T-helper 17 cell (primary cell): ENCODE data around the gene TBC1D1. TPM values are rescaled to one million over a fixed set of nuclear protein-coding genes. Genes with fewer than 3 reads are reported as not detected.

Source experiments
- ATAC-seq: fragments of 150-1000 bp; cut with Tn5 transposase; 2 replicates; pipeline ENCODE4 v1.10.0; 2021; ENCODE audit warnings: mild to moderate bottlenecking, moderate library complexity
- DNase-seq, 3 donors: peaks; one replicate each; pipeline versions ENCODE4 v3.0.0 to v3.0.0-alpha.2; 2020 to 2021
- H3K9me3 ChIP-seq: one replicate; pipeline ENCODE4 v1.7.0; 2013; ENCODE audit warnings: low read length, mild to moderate bottlenecking; ENCODE audit not compliant: control insufficient read depth, poor library complexity, severe bottlenecking
- H3K27ac Mint-ChIP-seq: one replicate; pipeline ENCODE4 v1.8.0; 2022; ENCODE audit warnings: mild to moderate bottlenecking, moderate library complexity, mixed read lengths
- H3K27me3 Mint-ChIP-seq: one replicate; pipeline ENCODE4 v1.8.0; 2022; ENCODE audit warnings: mixed read lengths
- H3K36me3 Mint-ChIP-seq: one replicate; pipeline ENCODE4 v1.8.0; 2022; ENCODE audit warnings: low read depth, mixed read lengths
- H3K4me1 Mint-ChIP-seq: one replicate; pipeline ENCODE4 v1.8.0; 2022; ENCODE audit warnings: mild to moderate bottlenecking, mixed read lengths
- H3K4me3 Mint-ChIP-seq: one replicate; pipeline ENCODE4 v1.8.0; 2022; ENCODE audit warnings: mild to moderate bottlenecking, moderate library complexity, mixed read lengths
- total RNA-seq, 4 donors: library from RNA in 2 of 4; stranded (reverse) in 2 of 4; gene quantifications; one replicate each; pipeline ENCODE4 v1.2.3 and lab custom pipeline; 2022 to 2026

TBC1D1 gene
- total RNA-seq, 2 donors from 2014 or later, result 45.5 to 51.1 TPM

DNA sequence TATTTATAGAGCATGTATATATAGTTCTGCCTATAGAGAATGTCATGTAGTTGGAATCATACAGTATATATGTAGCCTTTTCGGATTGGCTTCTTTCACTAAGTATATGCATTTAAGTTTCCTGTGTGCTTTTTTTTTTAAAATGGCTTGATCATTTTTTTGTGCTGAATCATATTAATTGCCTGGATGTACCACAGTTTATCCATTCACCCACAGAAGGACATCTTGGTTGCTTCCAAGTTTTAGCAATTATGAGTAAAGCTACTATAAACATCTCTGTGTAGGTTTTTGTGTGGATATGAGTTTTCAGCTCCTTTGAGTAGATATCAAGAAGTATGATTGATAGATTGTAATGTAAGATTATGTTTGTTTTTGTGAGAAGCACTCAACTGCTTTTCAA, 93.1 kb downstream of the TBC1D1 start:
- ATAC-seq (no peak), DNase-seq (no peak)
- no peaks in the 10 kb centered on the region for H3K9me3 ChIP-seq
- H3K27me3 Mint-ChIP-seq, result no peaks in the 10 kb centered on the region
- H3K27ac Mint-ChIP-seq, result no peak overlapping the region
- H3K4me1 Mint-ChIP-seq, result peaks cover 22% of the 10 kb centered on the region
- H3K4me3 Mint-ChIP-seq, result no peak overlapping the region
- no peaks in the 10 kb centered on the region for H3K36me3 Mint-ChIP-seq

GRCh38 chr4:37985730-37986275, 94.9 kb downstream of the TBC1D1 start:
- Mint-ChIP-seq H3K27ac (no peak overlapping the region), H3K36me3 (peaks cover 3% of the 10 kb centered on the region), H3K27me3 (no peaks in the 10 kb centered on the region), H3K4me3 (no peak overlapping the region), H3K4me1 (peaks cover 27% of the 10 kb centered on the region)
- no peaks in the 10 kb centered on the region for H3K9me3 ChIP-seq
- ATAC-seq, result no peak
- DNase-seq, result no peak

- no peak for DNase-seq
- H3K4me3 Mint-ChIP-seq, result no peak overlapping the region
- no peak for ATAC-seq
- peaks cover 11% of the 10 kb centered on the region for H3K4me1 Mint-ChIP-seq
- H3K9me3 ChIP-seq, result no peaks in the 10 kb centered on the region
- H3K27me3 Mint-ChIP-seq, result no peaks in the 10 kb centered on the region
- peaks cover 6% of the 10 kb centered on the region for H3K36me3 Mint-ChIP-seq
- no peak overlapping the region for H3K27ac Mint-ChIP-seq
These were observed 97.8 kb downstream of the TBC1D1 start for GRCh38 chr4:37988670-37989069.

DNA sequence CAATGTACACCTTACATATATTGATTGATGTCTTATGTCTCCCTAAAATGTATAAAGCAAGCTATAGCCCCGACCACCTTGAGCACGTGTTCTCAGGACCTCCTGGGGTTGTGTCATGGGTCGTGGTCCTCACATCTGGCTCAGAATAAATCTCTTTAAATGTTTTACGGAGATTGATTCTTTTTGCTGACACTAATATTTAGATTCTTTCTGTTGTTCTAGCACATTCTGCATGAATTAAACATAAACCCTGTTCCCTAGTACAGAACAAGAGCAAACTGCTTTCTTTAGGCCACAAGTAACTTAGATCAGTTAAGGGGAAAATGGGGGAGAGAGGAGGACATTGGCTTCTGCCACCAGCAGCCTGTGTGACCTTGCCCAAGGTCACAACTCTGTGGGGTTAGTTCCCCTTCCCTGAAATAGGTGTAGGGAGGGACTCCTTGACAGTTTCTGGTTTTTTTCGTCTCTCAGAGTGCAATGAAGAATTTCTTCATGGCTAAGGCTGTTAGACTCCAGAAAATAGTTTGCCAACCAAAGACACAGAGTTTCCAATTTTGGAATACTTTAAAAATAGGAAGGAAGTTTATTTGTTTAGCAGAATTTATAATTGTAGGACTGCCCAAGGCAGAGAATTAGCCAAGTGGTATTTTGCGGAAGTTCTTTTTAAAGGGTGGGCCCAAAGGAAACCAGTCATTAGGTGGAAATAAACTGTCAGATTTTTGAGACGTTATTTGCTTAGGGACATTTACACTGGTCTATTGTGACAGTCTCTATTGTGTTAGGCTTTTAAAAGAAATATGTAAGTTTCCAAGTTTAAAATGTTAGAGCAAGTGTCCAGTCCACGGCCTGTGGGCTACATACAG, 98.7 kb downstream of the TBC1D1 start:
- no peak overlapping the region for H3K4me3 Mint-ChIP-seq
- peaks cover 6% of the 10 kb centered on the region for H3K36me3 Mint-ChIP-seq
- H3K9me3 ChIP-seq, result no peaks in the 10 kb centered on the region
- peaks cover 15% of the 10 kb centered on the region for H3K4me1 Mint-ChIP-seq
- no peak overlapping the region for H3K27ac Mint-ChIP-seq
- ATAC-seq, result peak; percentile 35
- H3K27me3 Mint-ChIP-seq, result no peaks in the 10 kb centered on the region
- DNase-seq, result no peak

DNA sequence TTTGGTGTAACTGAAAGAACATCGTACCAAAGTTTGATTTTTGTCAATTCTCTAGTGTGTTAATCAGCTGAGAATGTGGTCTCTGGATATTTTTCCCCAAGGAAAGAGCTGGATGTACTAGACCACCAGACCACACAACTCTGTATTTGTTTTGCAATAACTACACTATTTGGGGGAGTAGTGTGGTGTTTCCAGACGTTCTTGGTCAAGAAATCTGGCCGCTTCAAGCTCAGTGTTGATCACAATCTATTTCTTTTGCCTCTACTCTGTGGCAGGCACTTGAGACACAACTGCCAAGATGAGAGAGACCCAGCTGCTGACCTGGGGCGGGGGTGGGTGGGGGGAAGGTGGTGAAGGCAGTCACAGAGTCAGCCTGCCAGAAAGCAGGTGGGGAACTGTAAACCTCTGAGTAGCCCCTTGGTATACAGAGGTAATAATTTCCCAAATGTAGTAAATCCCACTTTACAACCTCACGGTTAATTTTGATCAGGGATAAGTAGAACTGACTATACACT, 99.9 kb downstream of the TBC1D1 start:
- H3K36me3 Mint-ChIP-seq, result peaks cover 6% of the 10 kb centered on the region
- ATAC-seq (no peak), DNase-seq (no peak)
- no peak overlapping the region for H3K27ac Mint-ChIP-seq
- peaks cover 18% of the 10 kb centered on the region for H3K4me1 Mint-ChIP-seq
- no peaks in the 10 kb centered on the region for H3K27me3 Mint-ChIP-seq
- no peak overlapping the region for H3K4me3 Mint-ChIP-seq
- H3K9me3 ChIP-seq, result no peaks in the 10 kb centered on the region

GRCh38 chr4:37991623-37992410, 100.9 kb downstream of the TBC1D1 start:
- peaks cover 6% of the 10 kb centered on the region for H3K36me3 Mint-ChIP-seq
- H3K4me1 Mint-ChIP-seq, result peaks cover 20% of the 10 kb centered on the region
- H3K27ac Mint-ChIP-seq, result no peak overlapping the region
- DNase-seq (no peak), ATAC-seq (no peak)
- H3K4me3 Mint-ChIP-seq, result no peak overlapping the region
- H3K9me3 ChIP-seq, result no peaks in the 10 kb centered on the region
- no peaks in the 10 kb centered on the region for H3K27me3 Mint-ChIP-seq

DNA sequence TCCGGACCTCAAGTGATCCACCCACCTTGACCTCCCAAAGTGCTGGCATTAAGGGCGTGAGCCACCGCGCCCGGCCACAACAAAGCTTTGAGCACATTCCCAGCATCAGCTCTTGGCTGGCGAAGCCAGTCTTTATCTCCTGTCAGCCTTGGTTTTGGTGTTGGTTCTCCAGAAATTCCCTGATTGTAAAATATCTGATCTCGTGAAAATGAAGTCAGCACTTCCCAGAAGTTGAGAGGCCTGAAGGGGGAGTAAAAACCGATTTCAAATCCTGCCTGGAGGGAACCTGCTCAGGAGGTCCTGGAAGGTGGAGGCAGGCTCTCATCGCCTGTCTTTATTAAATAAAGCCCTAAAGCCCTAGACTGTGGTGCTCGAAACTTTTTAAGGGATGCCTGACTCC, 102.9 kb downstream of the TBC1D1 start:
- peaks cover 11% of the 10 kb centered on the region for H3K36me3 Mint-ChIP-seq
- DNase-seq (no peak), ATAC-seq (no peak)
- H3K9me3 ChIP-seq, result no peaks in the 10 kb centered on the region
- peaks cover 26% of the 10 kb centered on the region for H3K4me1 Mint-ChIP-seq
- no peaks in the 10 kb centered on the region for H3K27me3 Mint-ChIP-seq
- H3K4me3 Mint-ChIP-seq, result no peak overlapping the region
- no peak overlapping the region for H3K27ac Mint-ChIP-seq

DNA sequence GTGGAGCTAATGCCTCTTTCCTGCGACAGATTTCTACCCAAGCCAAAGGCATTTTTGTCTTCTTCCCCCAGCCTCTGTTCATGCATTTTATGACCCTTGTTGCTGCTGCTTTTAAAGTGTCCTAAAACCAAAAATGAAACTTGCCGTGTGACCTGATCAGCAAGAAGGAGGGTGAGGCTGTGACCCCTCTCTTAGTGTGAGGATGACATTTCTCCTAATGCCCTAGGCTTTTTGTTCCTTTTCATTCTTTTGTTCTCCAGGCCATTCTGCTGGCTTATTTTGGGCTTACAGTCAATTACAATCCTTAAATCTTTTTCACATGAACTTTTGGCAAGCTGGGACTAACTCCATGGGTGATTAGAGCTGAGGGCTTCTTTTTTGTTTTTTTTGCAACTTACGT, 103.7 kb downstream of the TBC1D1 start:
- Mint-ChIP-seq H3K4me3 (no peak overlapping the region), H3K27me3 (no peaks in the 10 kb centered on the region), H3K27ac (peak overlapping the region; percentile 65), H3K4me1 (peaks cover 24% of the 10 kb centered on the region), H3K36me3 (peaks cover 9% of the 10 kb centered on the region)
- no peaks in the 10 kb centered on the region for H3K9me3 ChIP-seq
- DNase-seq (no peak), ATAC-seq (no peak)

DNA sequence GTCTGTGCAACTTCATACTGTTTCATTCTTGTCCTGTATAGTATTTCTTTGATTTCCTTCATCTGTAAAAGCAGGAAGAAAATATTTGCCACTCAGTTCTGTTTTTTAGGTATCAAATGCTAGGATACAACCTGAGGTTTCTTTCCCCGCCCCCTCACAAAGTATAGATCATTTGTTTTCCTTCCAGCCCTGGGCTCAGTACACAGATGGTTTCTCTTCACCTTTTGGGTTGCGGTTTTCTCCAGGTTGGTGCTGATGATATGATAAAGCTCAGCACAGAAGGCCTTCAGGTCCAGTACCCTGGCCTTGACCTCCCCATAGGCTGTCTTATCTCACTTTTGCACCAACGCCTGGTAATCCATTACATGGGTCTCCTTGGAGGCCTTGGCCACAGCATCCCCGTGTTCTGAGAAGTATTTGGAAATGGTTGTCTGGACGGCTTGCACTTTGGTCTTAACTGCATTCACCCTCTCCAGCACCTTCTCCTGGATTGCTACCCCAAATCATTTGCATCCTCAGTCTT, 104.5 kb downstream of the TBC1D1 start:
- no peak overlapping the region for H3K4me3 Mint-ChIP-seq
- no peak for ATAC-seq
- peaks cover 9% of the 10 kb centered on the region for H3K36me3 Mint-ChIP-seq
- DNase-seq, result no peak
- H3K9me3 ChIP-seq, result no peaks in the 10 kb centered on the region
- no peak overlapping the region for H3K27ac Mint-ChIP-seq
- peaks cover 24% of the 10 kb centered on the region for H3K4me1 Mint-ChIP-seq
- no peaks in the 10 kb centered on the region for H3K27me3 Mint-ChIP-seq

- no peak for DNase-seq
- Mint-ChIP-seq H3K4me1 (peaks cover 24% of the 10 kb centered on the region), H3K36me3 (peaks cover 9% of the 10 kb centered on the region), H3K4me3 (no peak overlapping the region), H3K27me3 (no peaks in the 10 kb centered on the region), H3K27ac (no peak overlapping the region)
- no peaks in the 10 kb centered on the region for H3K9me3 ChIP-seq
- no peak for ATAC-seq
These were observed 105.3 kb downstream of the TBC1D1 start for GRCh38 chr4:37995981-37996775.

GRCh38 chr4:37998226-37998625, 107.3 kb downstream of the TBC1D1 start:
- ATAC-seq, result no peak
- peak overlapping the region; percentile 24 for H3K27ac Mint-ChIP-seq

GRCh38 chr4:37999000-37999716, 108.3 kb downstream of the TBC1D1 start:
- Mint-ChIP-seq H3K36me3 (peaks cover 5% of the 10 kb centered on the region), H3K4me3 (no peak overlapping the region), H3K4me1 (peaks cover 28% of the 10 kb centered on the region), H3K27ac (peak overlapping the region; percentile 3), H3K27me3 (no peaks in the 10 kb centered on the region)
- no peaks in the 10 kb centered on the region for H3K9me3 ChIP-seq
- no peak for ATAC-seq
- DNase-seq, result no peak

More at GRCh38 chr4:37998226-37998625, 107.3 kb downstream of the TBC1D1 start:
- no peaks in the 10 kb centered on the region for H3K9me3 ChIP-seq
- Mint-ChIP-seq H3K4me1 (peaks cover 26% of the 10 kb centered on the region), H3K27me3 (no peaks in the 10 kb centered on the region), H3K4me3 (no peak overlapping the region), H3K36me3 (peaks cover 5% of the 10 kb centered on the region)
- no peak for DNase-seq
